Measurements from ENCODE around the gene ZBTB26.
"Not testable (repeated sequence)": the region's sequence is repeated elsewhere in the genome, so short reads cannot be mapped to it uniquely, and the experiment has no call there.

ZBTB26 gene

GRCh38 chr9:122929796-122930354, 1.4 kb downstream of the ZBTB26 start:
- no peak for DNase-seq

GRCh38 chr9:122923947-122924346, 7.4 kb downstream of the ZBTB26 start:
- no peak for DNase-seq

GRCh38 chr9:122922713-122923112, 8.6 kb downstream of the ZBTB26 start:
- no peak for DNase-seq

- DNase-seq: no peak
These were observed 13.0 kb downstream of the ZBTB26 start for GRCh38 chr9:122918310-122918709.

GRCh38 chr9:122912964-122913673, 18.2 kb downstream of the ZBTB26 start, which contains the start of gene ZBTB6:
ZBTB6 (minus strand) TSS chr9:122913323; CDS start chr9:122912072, 1,251 bp downstream.
- DNase-seq: peak; percentile 19 to 92 (median 72)

GRCh38 chr9:122912671-122912963, 18.7 kb downstream of the ZBTB26 start:
- no peak for DNase-seq

- DNase-seq: not testable (repeated sequence)
These were observed 25.2 kb downstream of the ZBTB26 start for GRCh38 chr9:122906122-122906521.

- DNase-seq: peak; percentile 85 to 100 (median 99)
These were observed 26.2 kb downstream of the ZBTB26 start, which contains the start of gene RC3H2 for GRCh38 chr9:122904823-122905710. RC3H2 (minus strand) TSS chr9:122905359; CDS start chr9:122897509, 7,850 bp downstream.

- peak in 29 of 51 donors; percentile 7 to 68 (median 40) for DNase-seq
These were observed 26.9 kb downstream of the ZBTB26 start for GRCh38 chr9:122904466-122904822.

GRCh38 chr9:122900791-122901190, 30.5 kb downstream of the ZBTB26 start:
- DNase-seq: no peak

- no peak for DNase-seq
These were observed 33.3 kb downstream of the ZBTB26 start for GRCh38 chr9:122897969-122898368.

GRCh38 chr9:122888480-122888879, 42.8 kb downstream of the ZBTB26 start:
- no peak for DNase-seq

- DNase-seq: no peak
These were observed 48.2 kb downstream of the ZBTB26 start for GRCh38 chr9:122883125-122883524.

GRCh38 chr9:122879443-122879842, 51.9 kb downstream of the ZBTB26 start:
- no peak for DNase-seq

GRCh38 chr9:122875523-122875922, 55.8 kb downstream of the ZBTB26 start:
- DNase-seq: no peak

- DNase-seq: not testable (repeated sequence)
These were observed 64.0 kb downstream of the ZBTB26 start for GRCh38 chr9:122867276-122867675.

GRCh38 chr9:122866079-122866478, 65.2 kb downstream of the ZBTB26 start:
- DNase-seq: no peak

Data from hypothalamus (tissue), 51 donors.